GM12872 (cell line): Measurements from ENCODE around the gene TSC22D2.

Source experiments
- CTCF ChIP-seq: IDR thresholded peaks from 3 replicates; pipeline ENCODE4 v1.5.1; 2011; ENCODE audit warnings: low read depth, mild to moderate bottlenecking, low read length, moderate library complexity; ENCODE audit not compliant: insufficient read depth

Gene TSC22D2

DNA sequence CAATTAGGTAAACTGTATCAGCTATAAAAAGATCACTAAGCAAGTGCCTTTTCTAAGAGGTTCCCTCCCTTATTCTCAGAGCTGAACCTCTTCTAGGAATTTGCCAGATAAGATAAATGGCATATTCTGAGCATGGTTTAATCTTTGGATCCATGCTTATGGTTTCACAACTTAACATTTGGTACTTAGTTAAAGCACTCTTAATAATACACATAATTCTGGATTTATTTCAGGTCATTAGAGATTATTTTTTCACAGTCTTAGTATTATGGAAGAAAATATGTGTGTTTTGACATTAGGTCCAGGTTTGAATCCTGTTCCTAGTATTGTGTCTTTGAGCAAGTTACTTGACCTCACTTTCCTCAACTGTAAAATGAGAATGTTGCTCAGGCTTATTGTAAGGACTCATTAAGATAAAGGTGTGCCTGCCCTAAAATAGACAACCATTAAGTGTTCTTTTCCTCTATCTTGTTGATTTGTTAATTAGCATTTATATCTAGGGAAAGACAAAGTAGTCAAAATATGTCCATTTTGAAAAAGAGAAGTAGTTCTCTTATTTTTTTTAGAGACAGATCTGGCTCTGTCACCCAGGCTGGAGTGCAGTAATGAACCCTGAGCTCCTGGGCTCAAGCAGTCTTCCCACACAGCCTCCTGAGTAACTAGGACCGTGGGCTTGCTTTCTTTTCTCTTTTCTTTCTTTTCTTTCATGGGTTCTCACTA is 43.4 kb downstream of the TSC22D2 start:
- no peak for TF ChIP-seq CTCF

DNA sequence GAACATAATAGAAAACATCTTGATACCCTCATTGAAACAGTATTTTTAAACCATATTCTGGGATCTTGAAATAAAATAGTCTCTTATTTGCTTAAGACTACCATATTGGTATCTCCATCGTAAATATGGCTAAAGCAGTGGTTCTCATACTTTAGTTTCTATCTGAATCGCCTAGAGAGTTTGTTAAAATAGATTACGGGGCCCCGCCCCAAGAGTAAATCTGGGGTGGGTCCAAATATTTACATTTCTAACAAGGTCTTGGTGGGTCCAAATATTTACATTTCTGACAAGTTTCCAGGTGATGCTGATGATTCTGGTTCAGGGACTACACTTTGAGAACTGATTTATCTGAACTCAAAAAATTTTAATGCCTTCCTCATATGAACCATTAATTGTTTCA is 45.3 kb downstream of the TSC22D2 start:
- TF ChIP-seq CTCF: no peak

DNA sequence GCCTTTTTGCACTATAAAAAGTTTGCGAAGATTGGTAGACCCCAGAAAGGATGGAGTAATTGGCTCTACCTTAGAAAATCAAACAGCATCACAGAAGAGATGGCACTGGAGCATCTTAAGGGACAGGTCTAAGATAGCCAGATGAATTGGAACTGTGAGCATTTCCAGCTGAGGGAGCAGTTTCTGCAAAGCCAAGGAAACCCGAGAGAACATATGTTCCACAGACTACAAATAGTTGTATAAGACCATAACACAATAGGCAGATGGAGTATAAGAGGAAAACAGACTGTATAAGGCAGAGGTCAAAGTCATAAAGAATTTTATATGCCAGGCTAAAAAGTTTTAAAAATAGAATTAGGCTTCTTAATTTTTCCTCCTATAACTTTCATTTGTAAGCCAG is 46.0 kb downstream of the TSC22D2 start:
- TF ChIP-seq CTCF: no peak

GRCh38 chr3:150454622-150455021 is 46.5 kb downstream of the TSC22D2 start:
- no peak for TF ChIP-seq CTCF

DNA sequence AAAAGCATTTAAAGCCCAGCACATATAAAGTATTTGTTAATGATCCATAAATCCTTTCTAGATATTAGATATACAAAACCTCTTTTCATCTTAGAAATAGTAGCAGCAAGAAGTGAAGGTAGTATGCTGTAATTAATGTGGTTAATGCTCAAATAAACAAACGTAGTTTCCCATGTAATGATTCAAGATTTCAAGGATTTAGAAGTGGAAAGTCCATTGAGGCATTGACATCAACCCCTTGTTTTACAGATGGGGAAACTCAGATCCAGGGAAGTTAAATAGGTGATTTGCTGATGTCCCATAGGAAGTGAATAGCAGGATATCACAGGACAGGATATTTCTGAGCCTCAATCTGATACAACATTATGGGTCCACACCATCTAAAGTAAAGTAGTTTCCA is 47.2 kb downstream of the TSC22D2 start:
- TF ChIP-seq CTCF: no peak

GRCh38 chr3:150458001-150458400 is 49.9 kb downstream of the TSC22D2 start:
- TF ChIP-seq CTCF: no peak

DNA sequence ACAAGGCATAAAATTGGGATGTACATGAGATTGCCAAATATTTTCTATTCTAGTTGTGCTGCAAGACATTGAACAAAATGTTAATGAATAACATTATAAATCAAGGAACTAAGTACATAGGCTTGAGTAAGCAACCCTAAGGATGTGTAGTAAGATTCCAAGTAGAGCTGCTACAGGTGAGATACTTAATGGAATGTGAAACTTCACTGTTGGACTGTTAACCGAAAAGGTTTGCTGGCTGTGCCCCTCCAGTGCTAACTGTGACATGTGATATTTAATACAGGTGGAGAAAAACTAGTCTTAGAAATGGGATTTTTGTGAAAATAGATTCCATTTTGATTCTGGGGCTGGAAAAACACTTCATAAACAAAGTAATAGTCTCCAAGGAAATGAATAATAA is 52.4 kb downstream of the TSC22D2 start:
- no peak for TF ChIP-seq CTCF
